ENCODE data around the gene CMTM6. TPM values are rescaled to one million over a fixed set of nuclear protein-coding genes. Genes with fewer than 3 reads are reported as not detected.

The CMTM6 gene
- total and polyA plus RNA-seq, 10 of the 15 experiments (the other 5 are each of a cell fraction or from before 2014, with no cell fraction given): 27.1 to 97.3 (median 61.4) TPM

GRCh38 chr3:32452009-32452408 is 50.6 kb downstream of the CMTM6 start:
- ATAC-seq: no peak
- Histone ChIP-seq H2AFZ (ENCODE audit: control insufficient read depth, low read depth, low read length) (no peak overlapping the region), H3K4me3 (no peak overlapping the region), H3K9me3 (replicated peaks; ENCODE audit: control insufficient read depth, insufficient read depth, low read length) (no peaks in the 10 kb centered on the region), H3K4me1 (ENCODE audit: control insufficient read depth, insufficient read depth, low read length) (peaks cover 16% of the 10 kb centered on the region), H3K27me3 (replicated peaks in 1 of 2; ENCODE audit: control insufficient read depth in 2 of 2, insufficient read depth in 2 of 2, low read length in 1 of 2) (no peaks in the 10 kb centered on the region; a peak in 1 of 4 replicates), H3K36me3 (ENCODE audit: control insufficient read depth in 2 of 2, insufficient read depth in 2 of 2, low read length in 1 of 2) (peaks cover 0 to 4% of the 10 kb centered on the region in 2 experiments; a peak in 1 of 4 replicates), H4K20me1 (ENCODE audit: control insufficient read depth, insufficient read depth) (no peaks in the 10 kb centered on the region), H3K79me2 (ENCODE audit: control insufficient read depth, insufficient read depth, low read length) (no peaks in the 10 kb centered on the region), H3K27ac (ENCODE audit: control insufficient read depth, insufficient read depth) (no peak overlapping the region), H3K4me2 (ENCODE audit: control insufficient read depth, insufficient read depth) (no peak overlapping the region), H3K9ac (ENCODE audit: control insufficient read depth, insufficient read depth, low read length) (no peak overlapping the region)
- in situ Hi-C loops (cut with MboI): no loop called here
- no peak for DNase-seq (ENCODE audit: low read depth, low spot score)
- WGBS (ENCODE audit: insufficient coverage, insufficient replicate concordance, low lambda C conversion rate, missing lambda C conversion rate): 80% methylated on average over 4 of the region's 4 CpGs
- no TSS peak for BruUV-seq (replicated peaks)
- ChIA-PET CTCF (no interaction called here), POLR2A (interaction anchor here (0.6 kb wide), 1 partner anchor 250 kb away, joined by 3 read pairs; no protein-coding TSS in a partner anchor), RAD21 (ENCODE audit: unreplicated experiment) (no interaction called here), SMC1A (ENCODE audit: uncharacterized antibody, unreplicated experiment) (interaction anchor here (1.2 to 9.0 kb wide), 5 partner anchors 12 to 77 kb away, joined by 3 to 119 read pairs (median 4); no protein-coding TSS in a partner anchor)
- intact Hi-C loops (cut with micrococcal nuclease; ENCODE audit: unreplicated experiment): no loop called here
- TF ChIP-seq ZBTB40 (IDR thresholded peaks at IDR 0.05; ENCODE audit: borderline replicate concordance): no peak
- no peak for FAIRE-seq

All from GM12878 (cell line).